Adipocyte (in vitro differentiated cells): ENCODE data around the gene JDP2.

Source experiments
- DNase-seq: peaks from one replicate; pipeline ENCODE4 v3.0.0-alpha.2; 2015; ENCODE audit warnings: low read depth
- H3K27me3 ChIP-seq: replicated peaks from 2 replicates; pipeline ENCODE4 v1.7.0; 2013; ENCODE audit warnings: mild to moderate bottlenecking, low read length, moderate library complexity; ENCODE audit not compliant: control insufficient read depth, insufficient read depth
- H3K36me3 ChIP-seq: 2 replicates; pipeline ENCODE4 v1.7.0; 2013; ENCODE audit warnings: low read length, mild to moderate bottlenecking, moderate library complexity; ENCODE audit not compliant: control insufficient read depth, insufficient read depth, severe bottlenecking
- H3K4me1 ChIP-seq: 2 replicates; pipeline ENCODE4 v1.7.0; 2013; ENCODE audit warnings: mild to moderate bottlenecking, low read length, moderate library complexity; ENCODE audit not compliant: control insufficient read depth, insufficient read depth
- H3K4me3 ChIP-seq: 2 replicates; pipeline ENCODE4 v1.7.0; 2013; ENCODE audit warnings: mild to moderate bottlenecking, low read length, moderate library complexity
- H3K9ac ChIP-seq: 2 replicates; pipeline ENCODE4 v1.7.0; 2013; ENCODE audit warnings: mild to moderate bottlenecking, low read length, moderate library complexity
- H3K9me3 ChIP-seq: 2 replicates; pipeline ENCODE4 v1.7.0; 2013; ENCODE audit warnings: mild to moderate bottlenecking, low read length, moderate library complexity; ENCODE audit not compliant: control insufficient read depth

Gene JDP2

GRCh38 chr14:75413013-75413412, 14.8 kb upstream of the JDP2 start:
- no peaks in the 10 kb centered on the region for H3K36me3 ChIP-seq
- H3K4me1 ChIP-seq, result peaks cover 3% of the 10 kb centered on the region
- H3K4me3 ChIP-seq, result no peak overlapping the region
- peaks cover 5% of the 10 kb centered on the region for H3K9me3 ChIP-seq
- no peak overlapping the region for H3K9ac ChIP-seq
- DNase-seq, result no peak
- H3K27me3 ChIP-seq, result no peaks in the 10 kb centered on the region

- Histone ChIP-seq H3K4me1 (peaks cover 5% of the 10 kb centered on the region), H3K9me3 (peaks cover 5% of the 10 kb centered on the region), H3K36me3 (no peaks in the 10 kb centered on the region), H3K9ac (no peak overlapping the region), H3K27me3 (no peaks in the 10 kb centered on the region), H3K4me3 (no peak overlapping the region)
- peak; percentile 15 for DNase-seq
These were observed 10.1 kb upstream of the JDP2 start for GRCh38 chr14:75417674-75418073.

GRCh38 chr14:75418850-75419768, 8.7 kb upstream of the JDP2 start:
- peaks cover 5% of the 10 kb centered on the region for H3K4me1 ChIP-seq
- H3K36me3 ChIP-seq, result no peaks in the 10 kb centered on the region
- no peak overlapping the region for H3K4me3 ChIP-seq
- no peak overlapping the region for H3K9ac ChIP-seq
- H3K27me3 ChIP-seq, result no peaks in the 10 kb centered on the region
- DNase-seq, result no peak
- peaks cover 4% of the 10 kb centered on the region for H3K9me3 ChIP-seq

GRCh38 chr14:75422169-75422568, 5.7 kb upstream of the JDP2 start:
- peak; percentile 38 for DNase-seq
- H3K4me1 ChIP-seq, result peaks cover 7% of the 10 kb centered on the region
- no peak overlapping the region for H3K9ac ChIP-seq
- no peaks in the 10 kb centered on the region for H3K27me3 ChIP-seq
- H3K4me3 ChIP-seq, result no peak overlapping the region
- no peaks in the 10 kb centered on the region for H3K36me3 ChIP-seq
- no peaks in the 10 kb centered on the region for H3K9me3 ChIP-seq

GRCh38 chr14:75424496-75424895, 3.3 kb upstream of the JDP2 start:
- no peak overlapping the region for H3K9ac ChIP-seq
- no peak overlapping the region for H3K4me3 ChIP-seq
- no peak for DNase-seq
- H3K36me3 ChIP-seq, result no peaks in the 10 kb centered on the region
- peaks cover 10% of the 10 kb centered on the region for H3K4me1 ChIP-seq
- no peaks in the 10 kb centered on the region for H3K27me3 ChIP-seq
- H3K9me3 ChIP-seq, result no peaks in the 10 kb centered on the region

- no peak for DNase-seq
These were observed 2.4 kb upstream of the JDP2 start for GRCh38 chr14:75425446-75425845.

GRCh38 chr14:75426332-75427125, 1.3 kb upstream of the JDP2 start:
- no peaks in the 10 kb centered on the region for H3K9me3 ChIP-seq
- H3K4me1 ChIP-seq, result peaks cover 30% of the 10 kb centered on the region
- H3K4me3 ChIP-seq, result no peak overlapping the region
- H3K27me3 ChIP-seq, result no peaks in the 10 kb centered on the region
- no peaks in the 10 kb centered on the region for H3K36me3 ChIP-seq
- no peak for DNase-seq
- peak overlapping the region; percentile 82 for H3K9ac ChIP-seq

More at GRCh38 chr14:75425446-75425845, 2.4 kb upstream of the JDP2 start:
- Histone ChIP-seq H3K36me3 (no peaks in the 10 kb centered on the region), H3K9me3 (no peaks in the 10 kb centered on the region), H3K4me1 (peaks cover 20% of the 10 kb centered on the region), H3K27me3 (no peaks in the 10 kb centered on the region), H3K4me3 (no peak overlapping the region), H3K9ac (no peak overlapping the region)

GRCh38 chr14:75427126-75427481, 718 bp upstream of the JDP2 start:
- no peak for DNase-seq
- Histone ChIP-seq H3K27me3 (no peaks in the 10 kb centered on the region), H3K9me3 (no peaks in the 10 kb centered on the region), H3K9ac (peak overlapping the region; percentile 82), H3K4me3 (peak overlapping the region; percentile 79), H3K36me3 (peaks cover under 1% of the 10 kb centered on the region), H3K4me1 (peaks cover 36% of the 10 kb centered on the region)

- Histone ChIP-seq H3K36me3 (peaks cover 10% of the 10 kb centered on the region), H3K4me1 (peaks cover 42% of the 10 kb centered on the region), H3K9me3 (no peaks in the 10 kb centered on the region), H3K9ac (peak overlapping the region; percentile 85), H3K27me3 (no peaks in the 10 kb centered on the region), H3K4me3 (peak overlapping the region; percentile 85)
- DNase-seq, result peak; percentile 59
These were observed 645 bp downstream of the JDP2 start for GRCh38 chr14:75428230-75429104.

- H3K4me1 ChIP-seq, result peaks cover 50% of the 10 kb centered on the region
- H3K4me3 ChIP-seq, result peak overlapping the region; percentile 85
- DNase-seq, result no peak
These were observed 1.7 kb downstream of the JDP2 start for GRCh38 chr14:75429562-75429961.

More at GRCh38 chr14:75429562-75429961, 1.7 kb downstream of the JDP2 start:
- Histone ChIP-seq H3K9me3 (no peaks in the 10 kb centered on the region), H3K9ac (peak overlapping the region; percentile 85), H3K27me3 (no peaks in the 10 kb centered on the region), H3K36me3 (peaks cover 20% of the 10 kb centered on the region)
